ENCODE data around the gene MSRB2.

The MSRB2 gene

DNA sequence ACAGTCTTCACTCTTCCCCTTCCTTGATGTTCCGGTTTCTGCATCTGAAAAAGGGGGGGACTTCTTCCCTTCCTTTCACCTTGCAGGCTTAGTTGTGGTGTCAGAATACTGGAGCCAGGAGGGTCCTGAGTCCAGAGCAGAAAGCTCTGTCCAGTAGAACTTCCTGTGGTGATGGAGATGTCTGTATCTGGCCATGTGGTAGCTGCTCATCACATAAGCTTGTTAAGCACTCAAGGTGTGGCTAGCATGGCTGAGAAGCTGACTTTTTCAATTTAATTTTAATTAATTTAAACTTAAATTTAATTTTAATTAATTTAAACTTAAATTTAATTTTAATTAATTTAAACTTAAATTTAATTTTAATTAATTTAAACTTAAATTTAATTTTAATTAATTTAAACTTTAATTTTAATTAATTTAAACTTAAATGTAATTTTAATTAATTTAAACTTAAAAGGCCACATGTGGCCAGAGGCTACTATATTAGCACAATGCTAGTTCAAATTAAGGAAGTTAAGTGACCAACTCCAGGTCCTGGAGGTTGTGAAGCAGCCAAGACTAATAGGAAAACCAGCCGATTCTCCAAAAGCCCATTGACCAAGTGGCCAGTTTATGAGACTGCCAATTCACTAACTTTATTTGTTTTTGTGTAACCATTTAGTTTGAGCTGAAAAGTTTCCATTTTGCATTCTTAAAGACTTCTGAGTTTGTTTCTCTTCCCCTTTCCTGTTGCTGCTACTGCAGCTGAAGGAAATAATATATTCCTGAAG is 16.3 kb downstream of the MSRB2 start:
- no peaks in the 10 kb centered on the region for H3K27me3 ChIP-seq
- no peak overlapping the region for H3K4me3 ChIP-seq (ENCODE audit: low read depth in 1 of 2, low read length in 1 of 2)
- H3K36me3 ChIP-seq = peaks cover 50% of the 10 kb centered on the region
- peaks cover 21 to 22% of the 10 kb centered on the region in 2 experiments for H3K4me1 ChIP-seq (ENCODE audit: control insufficient read depth in 1 of 2, insufficient read depth in 1 of 2, low read depth in 1 of 2, low read length in 1 of 2)
- no peaks in the 10 kb centered on the region for H3K9me3 ChIP-seq
- peak overlapping the region; percentile 33 for H3K27ac ChIP-seq
- TF ChIP-seq, protein P1, sequence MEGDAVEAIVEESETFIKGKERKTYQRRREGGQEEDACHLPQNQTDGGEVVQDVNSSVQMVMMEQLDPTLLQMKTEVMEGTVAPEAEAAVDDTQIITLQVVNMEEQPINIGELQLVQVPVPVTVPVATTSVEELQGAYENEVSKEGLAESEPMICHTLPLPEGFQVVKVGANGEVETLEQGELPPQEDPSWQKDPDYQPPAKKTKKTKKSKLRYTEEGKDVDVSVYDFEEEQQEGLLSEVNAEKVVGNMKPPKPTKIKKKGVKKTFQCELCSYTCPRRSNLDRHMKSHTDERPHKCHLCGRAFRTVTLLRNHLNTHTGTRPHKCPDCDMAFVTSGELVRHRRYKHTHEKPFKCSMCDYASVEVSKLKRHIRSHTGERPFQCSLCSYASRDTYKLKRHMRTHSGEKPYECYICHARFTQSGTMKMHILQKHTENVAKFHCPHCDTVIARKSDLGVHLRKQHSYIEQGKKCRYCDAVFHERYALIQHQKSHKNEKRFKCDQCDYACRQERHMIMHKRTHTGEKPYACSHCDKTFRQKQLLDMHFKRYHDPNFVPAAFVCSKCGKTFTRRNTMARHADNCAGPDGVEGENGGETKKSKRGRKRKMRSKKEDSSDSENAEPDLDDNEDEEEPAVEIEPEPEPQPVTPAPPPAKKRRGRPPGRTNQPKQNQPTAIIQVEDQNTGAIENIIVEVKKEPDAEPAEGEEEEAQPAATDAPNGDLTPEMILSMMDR (IDR thresholded peaks at IDR 0.05) = no peak

DNA sequence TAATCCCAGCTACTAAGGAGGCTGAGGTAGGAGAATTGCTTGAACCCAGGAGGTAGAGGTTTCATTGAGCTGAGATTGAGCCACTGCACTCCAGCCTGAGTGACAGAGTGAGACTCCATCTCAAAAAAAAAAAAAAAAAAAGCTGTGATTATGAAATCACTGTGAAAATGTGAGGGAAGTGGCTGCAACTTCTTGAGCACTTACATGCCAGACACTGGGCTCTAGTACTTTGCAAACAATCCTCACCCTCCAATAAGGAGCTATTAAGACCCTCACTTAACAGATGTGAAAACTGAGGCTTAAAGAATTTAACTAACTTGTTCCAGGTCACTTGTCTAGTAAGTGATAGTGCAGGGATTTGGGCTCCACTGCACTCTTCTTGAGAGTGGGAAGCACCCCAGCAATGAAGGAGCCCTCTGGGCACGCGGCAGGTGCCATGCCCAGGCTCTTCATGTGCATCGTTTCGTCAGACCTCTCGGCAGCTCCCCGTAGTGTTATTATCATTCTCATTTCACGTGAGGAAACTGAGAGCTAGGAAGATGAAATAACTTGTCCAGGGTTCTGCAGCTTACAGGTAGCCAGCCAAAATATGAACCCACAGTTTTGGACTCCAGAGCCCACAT is 19.0 kb downstream of the MSRB2 start:
- Histone ChIP-seq H3K4me3 (ENCODE audit: low read depth in 1 of 2, low read length in 1 of 2) (no peak overlapping the region), H3K4me1 (ENCODE audit: control insufficient read depth in 1 of 2, insufficient read depth in 1 of 2, low read depth in 1 of 2, low read length in 1 of 2) (peaks cover 21 to 22% of the 10 kb centered on the region in 2 experiments), H3K27ac (peak overlapping the region; percentile 65), H3K27me3 (no peaks in the 10 kb centered on the region), H3K36me3 (peaks cover 50% of the 10 kb centered on the region), H3K9me3 (no peaks in the 10 kb centered on the region)
- TF ChIP-seq, protein P1 (IDR thresholded peaks at IDR 0.05) = no peak

DNA sequence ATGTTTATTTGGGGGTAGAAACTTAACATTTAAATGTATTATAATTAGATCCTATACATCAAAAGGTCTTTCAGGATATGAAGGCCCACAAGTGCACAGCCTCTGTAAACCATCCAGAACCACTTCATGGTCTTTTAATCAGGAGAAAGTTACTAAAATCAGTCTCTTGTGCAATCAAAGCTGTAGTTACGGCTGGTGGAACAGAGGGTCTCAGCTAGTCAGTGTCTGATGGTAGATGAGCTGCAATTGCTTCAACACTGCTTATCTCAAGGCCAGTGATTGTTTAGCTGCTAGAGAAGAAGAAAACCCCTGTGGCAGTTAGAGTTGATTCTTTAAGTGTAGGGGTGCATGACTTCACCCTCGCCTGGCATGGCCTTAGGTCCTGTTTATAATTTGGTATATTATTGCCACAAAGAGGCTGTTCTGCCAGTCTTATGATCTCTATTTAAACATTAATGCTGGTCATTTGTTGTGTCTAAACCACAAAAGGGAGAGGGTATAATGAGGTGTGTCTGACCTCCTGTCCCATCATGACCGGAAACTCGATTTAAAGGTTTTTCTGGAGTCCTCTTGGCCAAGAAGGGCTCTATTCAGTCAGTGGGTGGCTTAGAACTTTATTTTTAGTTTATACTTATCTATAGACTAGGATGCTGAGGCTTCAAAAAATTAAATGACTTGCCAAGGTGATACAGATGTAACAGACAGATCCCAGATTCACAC is 21.3 kb downstream of the MSRB2 start:
- H3K27me3 ChIP-seq = no peaks in the 10 kb centered on the region
- H3K27ac ChIP-seq = no peak overlapping the region
- no peak overlapping the region for H3K4me3 ChIP-seq (ENCODE audit: low read depth in 1 of 2, low read length in 1 of 2)
- no peaks in the 10 kb centered on the region for H3K9me3 ChIP-seq
- peaks cover 51% of the 10 kb centered on the region for H3K36me3 ChIP-seq
- peaks cover 21 to 22% of the 10 kb centered on the region in 2 experiments for H3K4me1 ChIP-seq (ENCODE audit: control insufficient read depth in 1 of 2, insufficient read depth in 1 of 2, low read depth in 1 of 2, low read length in 1 of 2)
- TF ChIP-seq, protein P1 (IDR thresholded peaks at IDR 0.05) = no peak

DNA sequence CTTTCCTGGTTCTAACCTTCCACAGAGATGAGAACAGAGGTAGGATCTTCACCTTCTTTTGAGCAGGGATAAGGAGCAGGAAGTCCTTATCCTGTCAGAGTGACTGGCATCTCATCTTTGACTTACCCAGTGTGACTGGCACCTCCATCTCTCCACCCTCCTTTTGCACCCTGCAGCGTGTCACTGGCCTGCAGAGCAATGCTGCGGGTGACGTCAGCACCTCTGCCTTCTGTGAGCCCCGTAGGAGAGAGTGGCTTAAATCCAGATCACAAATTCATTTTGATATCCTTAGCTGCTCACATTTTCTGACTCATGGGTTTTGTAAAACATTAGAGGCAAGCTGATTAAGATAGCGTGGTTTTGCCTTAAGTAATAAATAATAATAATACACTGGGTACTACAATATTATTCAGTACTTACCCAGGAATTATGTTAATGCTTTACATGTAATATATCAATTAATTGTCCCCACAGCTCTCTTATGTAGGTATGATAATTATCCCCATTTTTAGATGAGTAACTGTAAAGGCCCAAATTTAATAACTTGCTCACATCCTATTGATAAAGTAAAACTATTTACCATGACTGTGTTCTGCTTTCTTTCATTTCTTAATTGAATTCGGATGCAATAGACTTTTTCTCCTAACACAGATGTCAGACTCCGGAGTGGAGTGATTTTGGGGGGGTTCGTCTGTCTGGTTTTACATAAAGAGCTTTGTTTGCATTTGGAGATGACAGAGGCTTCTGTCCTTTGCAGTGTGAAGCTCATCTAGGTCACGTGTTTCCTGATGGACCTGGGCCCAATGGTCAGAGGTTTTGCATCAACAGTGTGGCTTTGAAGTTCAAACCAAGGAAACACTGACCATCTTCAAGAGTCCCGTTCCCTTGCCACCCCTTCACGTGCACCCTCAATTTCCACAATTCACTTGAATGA is 24.9 kb downstream of the MSRB2 start:
- no peak overlapping the region for H3K4me3 ChIP-seq (ENCODE audit: low read depth in 1 of 2, low read length in 1 of 2)

More for the DNA sequence above, 24.9 kb downstream of the MSRB2 start:
- Histone ChIP-seq H3K4me1 (ENCODE audit: control insufficient read depth in 1 of 2, insufficient read depth in 1 of 2, low read depth in 1 of 2, low read length in 1 of 2) (peaks cover 5 to 6% of the 10 kb centered on the region in 2 experiments), H3K27ac (no peak overlapping the region), H3K9me3 (no peaks in the 10 kb centered on the region), H3K27me3 (no peaks in the 10 kb centered on the region), H3K36me3 (peaks cover 41% of the 10 kb centered on the region)
- TF ChIP-seq, protein P1 (IDR thresholded peaks at IDR 0.05) = no peak
